DOHH2 (cell line): Measurements from ENCODE around the gene RIOX2.

Source experiments
- EZH2phosphoT487 ChIP-seq: fragments of 200-600 bp; sonication (generic); IDR thresholded peaks from 2 replicates; pipeline ENCODE4 v1.6.1; 2017; ENCODE audit warnings: borderline replicate concordance, mild to moderate bottlenecking, antibody characterized with exemption, low read length, moderate library complexity, mixed read lengths
- TF ChIP-seq, protein P1 (sequence below): fragments of 200-600 bp; sonication (generic); IDR thresholded peaks from one replicate; pipeline ENCODE4 v1.5.1; 2014; ENCODE audit warnings: antibody characterized with exemption, mild to moderate bottlenecking, low read depth, low read length; ENCODE audit not compliant: poor library complexity, severe bottlenecking

DNA sequence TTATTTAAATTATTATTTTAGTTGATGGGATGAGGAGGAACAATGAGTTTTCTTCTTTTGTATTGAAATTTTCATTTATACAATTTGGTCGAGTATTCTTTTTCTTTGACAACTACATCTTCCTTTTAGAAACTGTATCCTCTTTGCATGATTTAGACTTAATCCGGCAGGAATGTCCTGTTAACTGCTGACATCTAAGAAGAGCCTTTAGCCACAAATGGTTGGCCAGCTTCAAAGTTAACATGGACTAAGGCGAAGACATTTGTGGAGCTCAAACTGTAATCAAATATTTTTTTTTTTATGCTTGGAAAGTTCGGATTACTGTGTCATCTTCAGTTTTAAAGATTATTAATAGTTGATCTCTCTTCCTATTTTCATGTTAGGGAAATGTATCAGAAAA, 43.2 kb downstream of the RIOX2 start:
- TF ChIP-seq, protein P1, sequence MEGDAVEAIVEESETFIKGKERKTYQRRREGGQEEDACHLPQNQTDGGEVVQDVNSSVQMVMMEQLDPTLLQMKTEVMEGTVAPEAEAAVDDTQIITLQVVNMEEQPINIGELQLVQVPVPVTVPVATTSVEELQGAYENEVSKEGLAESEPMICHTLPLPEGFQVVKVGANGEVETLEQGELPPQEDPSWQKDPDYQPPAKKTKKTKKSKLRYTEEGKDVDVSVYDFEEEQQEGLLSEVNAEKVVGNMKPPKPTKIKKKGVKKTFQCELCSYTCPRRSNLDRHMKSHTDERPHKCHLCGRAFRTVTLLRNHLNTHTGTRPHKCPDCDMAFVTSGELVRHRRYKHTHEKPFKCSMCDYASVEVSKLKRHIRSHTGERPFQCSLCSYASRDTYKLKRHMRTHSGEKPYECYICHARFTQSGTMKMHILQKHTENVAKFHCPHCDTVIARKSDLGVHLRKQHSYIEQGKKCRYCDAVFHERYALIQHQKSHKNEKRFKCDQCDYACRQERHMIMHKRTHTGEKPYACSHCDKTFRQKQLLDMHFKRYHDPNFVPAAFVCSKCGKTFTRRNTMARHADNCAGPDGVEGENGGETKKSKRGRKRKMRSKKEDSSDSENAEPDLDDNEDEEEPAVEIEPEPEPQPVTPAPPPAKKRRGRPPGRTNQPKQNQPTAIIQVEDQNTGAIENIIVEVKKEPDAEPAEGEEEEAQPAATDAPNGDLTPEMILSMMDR, result no peak
- TF ChIP-seq EZH2phosphoT487, result no peak
